Suppressor macrophage (primary cell): ENCODE measurements around the gene SYTL5.
A peak's percentile ranks its signal among the peaks of the same experiment; 100 is the strongest.

Experiments used
- DNase-seq, 4 experiments: peaks; one replicate each; pipeline ENCODE4 v3.0.0-alpha.2; 2020 to 2022

Gene SYTL5

GRCh38 chrX:38095971-38096529 lies 89.7 kb downstream of the SYTL5 start:
- DNase-seq, result no peak

GRCh38 chrX:38099688-38100087 lies 93.3 kb downstream of the SYTL5 start:
- DNase-seq, result no peak

GRCh38 chrX:38102240-38102639 lies 95.9 kb downstream of the SYTL5 start:
- no peak for DNase-seq

GRCh38 chrX:38102875-38103274 lies 96.5 kb downstream of the SYTL5 start:
- no peak for DNase-seq

- DNase-seq, result peak in 1 of 4 experiments; percentile 8
Observed at GRCh38 chrX:38103857-38104812, 97.8 kb downstream of the SYTL5 start.

GRCh38 chrX:38105216-38105725 lies 98.9 kb downstream of the SYTL5 start:
- no peak for DNase-seq

- DNase-seq, result no peak
Observed at GRCh38 chrX:38106991-38107655, 100.8 kb downstream of the SYTL5 start.

- DNase-seq, result no peak
Observed at GRCh38 chrX:38108364-38108763, 102.0 kb downstream of the SYTL5 start.

GRCh38 chrX:38109042-38109898 lies 102.9 kb downstream of the SYTL5 start:
- peak in 3 of 4 experiments; percentile 8 to 20 (median 10) for DNase-seq

GRCh38 chrX:38110231-38110630 lies 103.9 kb downstream of the SYTL5 start:
- no peak for DNase-seq

GRCh38 chrX:38111196-38111595 lies 104.8 kb downstream of the SYTL5 start:
- no peak for DNase-seq

- no peak for DNase-seq
Observed at GRCh38 chrX:38112566-38112965, 106.2 kb downstream of the SYTL5 start.

GRCh38 chrX:38116706-38117105 lies 110.4 kb downstream of the SYTL5 start:
- DNase-seq, result no peak

- no peak for DNase-seq
Observed at GRCh38 chrX:38117485-38117884, 111.1 kb downstream of the SYTL5 start.

- peak in 2 of 4 experiments; percentile 2 to 9 for DNase-seq
Observed at GRCh38 chrX:38124000-38124399, 117.6 kb downstream of the SYTL5 start.

- peak in 1 of 4 experiments; percentile 6 for DNase-seq
Observed at GRCh38 chrX:38126179-38126578, 119.8 kb downstream of the SYTL5 start.

- DNase-seq, result no peak
Observed at GRCh38 chrX:38127961-38128360, 121.6 kb downstream of the SYTL5 start.

- no peak for DNase-seq
Observed at GRCh38 chrX:38129366-38129765, 123.0 kb downstream of the SYTL5 start.

GRCh38 chrX:38138157-38138891 lies 132.0 kb downstream of the SYTL5 start:
- DNase-seq, result no peak

GRCh38 chrX:38138900-38139299 lies 132.5 kb downstream of the SYTL5 start:
- DNase-seq, result no peak

GRCh38 chrX:38142610-38143009 lies 136.3 kb downstream of the SYTL5 start:
- no peak for DNase-seq
